H1 (cell line): ENCODE results near the gene NOX1. TPM values are rescaled to one million over a fixed set of nuclear protein-coding genes. Genes with fewer than 3 reads are reported as not detected.

Experiments used
- CHD1 ChIP-seq: IDR thresholded peaks from 2 replicates; pipeline ENCODE4 v1.6.1; 2012; ENCODE audit warnings: low read depth, low read length, improper control_type of control experiment
- CHD7 ChIP-seq: fragments of 300-600 bp; sonication (generic); IDR thresholded peaks from 2 replicates; pipeline ENCODE4 v1.7.1; 2012; ENCODE audit warnings: low read length, moderate library complexity, mild to moderate bottlenecking, inconsistent platforms; ENCODE audit not compliant: insufficient replicate concordance
- CTBP2 ChIP-seq: IDR thresholded peaks from 2 replicates; pipeline ENCODE4 v1.7.0; 2011; ENCODE audit warnings: borderline replicate concordance, mild to moderate bottlenecking, moderate library complexity, mixed read lengths, low read length; ENCODE audit not compliant: insufficient read depth, insufficient read length
- EP300 ChIP-seq, 2 experiments: IDR thresholded peaks; 1 replicate in 1 of 2; 2 replicates in 1 of 2; pipeline ENCODE4 v1.6.1; 2011 to 2012; ENCODE audit warnings: low read depth in 2 of 2, low read length in 2 of 2, mild to moderate bottlenecking in 2 of 2, borderline replicate concordance in 1 of 2, inconsistent platforms in 1 of 2, moderate library complexity in 1 of 2
- JUN ChIP-seq: IDR thresholded peaks from 2 replicates; pipeline ENCODE4 v1.6.1; 2011; ENCODE audit warnings: low read depth, mild to moderate bottlenecking, improper control_type of control experiment, low read length
- KDM1A ChIP-seq: fragments of 200-600, 300-600 bp; sonication (generic); IDR thresholded peaks from 2 replicates; pipeline ENCODE4 v1.7.1; 2016; ENCODE audit warnings: mild to moderate bottlenecking, low read length, borderline replicate concordance
- KDM4A ChIP-seq: IDR thresholded peaks from one replicate; pipeline ENCODE4 v1.7.1; 2012; ENCODE audit warnings: low read depth, mild to moderate bottlenecking, moderate library complexity, low read length, inconsistent platforms; ENCODE audit not compliant: severe bottlenecking
- SP4 ChIP-seq: IDR thresholded peaks from 2 replicates; pipeline ENCODE4 v1.6.1; 2012; ENCODE audit warnings: low read length, inconsistent platforms
- TBP ChIP-seq: IDR thresholded peaks from 2 replicates; pipeline ENCODE4 v1.6.1; 2011; ENCODE audit warnings: low read depth, low read length, improper control_type of control experiment
- polyA plus RNA-seq, 7 experiments: library from polyadenylated mRNA; depleted of rRNA in 3 of 7; stranded (reverse) in 5 of 7; unstranded in 2 of 7; fragments of >200 nt in 5 of 7; fragments of 200-250 nt in 2 of 7; gene quantifications; 1 replicate in 5 of 7; 2 replicates in 1 of 7; 4 replicates in 1 of 7; pipeline versions ENCODE4 v1.2.1 to v1.2.3, GENCODE V29; 2011 to 2013; ENCODE audit warnings: missing spikeins in 2 of 7, mixed read lengths in 2 of 7
- total RNA-seq: library from RNA; stranded (reverse); fragmentation: NEBNext Ultra II Directional; extraction: Animal tissue kit (Norgen Biotek cat#: 25700); gene quantifications from 2 replicates; pipeline ENCODE4 v1.2.1, GENCODE V29; 2021

Gene NOX1
- total and polyA plus RNA-seq, 2 of the 8 experiments (the other 6 are each of a cell fraction or from before 2014, with no cell fraction given) = not detected

- TF ChIP-seq CHD7 (no peak), CHD1 (no peak), TBP (no peak), JUN (no peak), SP4 (no peak), EP300 (IDR thresholded peaks at IDR 0.05; ENCODE audit: borderline replicate concordance in 1 of 2, low read depth in 2 of 2, low read length in 2 of 2) (no peak), KDM1A (no peak), CTBP2 (no peak), KDM4A (no peak)
Measured at GRCh38 chrX:100874325-100874724, at the start of gene NOX1 (continued).
